A673 (cell line): ENCODE data around the gene ARTN. TPM values are rescaled to one million over a fixed set of nuclear protein-coding genes. Genes with fewer than 3 reads are reported as not detected.
A peak's percentile ranks its signal among the peaks of the same experiment; 100 is the strongest.

Experiments used
- BruUV-seq: library from RNA; stranded (reverse); fragments of 400-500 nt; replicated peaks from 2 replicates; lab custom pipeline; 2021; lab: Mats Ljungman, UMichigan
- CTCF ChIA-PET: fragments of 300-600 bp; sonication (Branson Sonifier 250); formaldehyde crosslinking; loops from one replicate; lab custom pipeline; 2022; ENCODE audit warnings: antibody characterized with exemption; lab: Charles Lee
- POLR2A ChIA-PET: fragments of 300-600 bp; sonication (Branson Sonifier 250); formaldehyde crosslinking; loops from one replicate; lab custom pipeline; 2022; ENCODE audit warnings: antibody characterized with exemption; ENCODE audit not compliant: low non-redundant PET; lab: Charles Lee
- DNase-seq: peaks from one replicate; pipeline ENCODE4 v3.0.0-alpha.2; 2015; ENCODE audit warnings: low spot score
- H3K27ac ChIP-seq: fragments of 200-600 bp; sonication (generic); 2 replicates; pipeline ENCODE4 v1.5.1; 2016; ENCODE audit warnings: mixed run types, low read depth, mild to moderate bottlenecking, mixed read lengths, antibody characterized with exemption, low read length; ENCODE audit not compliant: poor library complexity, severe bottlenecking
- H3K27me3 ChIP-seq: fragments of 200-600 bp; sonication (generic); replicated peaks from 2 replicates; pipeline ENCODE4 v1.6.1; 2017; ENCODE audit warnings: mixed run types, low read depth, mild to moderate bottlenecking, mixed read lengths, antibody characterized with exemption, low read length; ENCODE audit not compliant: insufficient read depth, poor library complexity
- H3K36me3 ChIP-seq: fragments of 200-600 bp; sonication (generic); 2 replicates; pipeline ENCODE4 v1.6.1; 2016; ENCODE audit warnings: mixed run types, mild to moderate bottlenecking, mixed read lengths, antibody characterized with exemption, low read length; ENCODE audit not compliant: insufficient read depth, poor library complexity, severe bottlenecking
- H3K4me1 ChIP-seq: fragments of 200-600 bp; sonication (generic); 2 replicates; pipeline ENCODE4 v1.6.1; 2017; ENCODE audit warnings: mixed run types, mild to moderate bottlenecking, mixed read lengths, antibody characterized with exemption, low read length; ENCODE audit not compliant: insufficient read depth, poor library complexity, severe bottlenecking
- H3K4me3 ChIP-seq: fragments of 200-600 bp; sonication (generic); 2 replicates; pipeline ENCODE4 v1.5.1; 2016; ENCODE audit warnings: low read depth, mixed run types, mild to moderate bottlenecking, mixed read lengths, low read length; ENCODE audit not compliant: poor library complexity, severe bottlenecking
- H3K9me3 ChIP-seq: fragments of 200-600 bp; sonication (generic); 2 replicates; pipeline ENCODE4 v1.6.1; 2016; ENCODE audit warnings: mixed run types, low read depth, mild to moderate bottlenecking, mixed read lengths, antibody characterized with exemption, low read length; ENCODE audit not compliant: poor library complexity, severe bottlenecking
- EZH2 ChIP-seq: fragments of 200-600 bp; sonication (generic); IDR thresholded peaks from 2 replicates; pipeline ENCODE4 v1.6.1; 2017; ENCODE audit warnings: borderline replicate concordance, low read depth, mild to moderate bottlenecking, mixed read lengths, antibody characterized with exemption, low read length; ENCODE audit not compliant: poor library complexity, severe bottlenecking
- intact Hi-C: fragments of 100-400 bp; cut with micrococcal nuclease; formaldehyde crosslinking; loops from one replicate; pipeline ENCODE4 v1.10.0; 2022; ENCODE audit not compliant: unreplicated experiment
- total RNA-seq: library from RNA; stranded (reverse); gene quantifications from 2 replicates; pipeline ENCODE4 v1.2.3, GENCODE V29; 2021
- TF ChIP-seq, protein P1 (sequence below): fragments of 300-800, 200-600 bp; sonication (generic); conservative IDR thresholded peaks from 2 replicates; pipeline ENCODE4 v1.5.1; 2017; ENCODE audit warnings: low read depth, mild to moderate bottlenecking, antibody characterized with exemption, low read length, moderate library complexity, mixed read lengths

The ARTN gene
- total RNA-seq, 1 experiment from 2014 or later = 28.1 TPM

DNA sequence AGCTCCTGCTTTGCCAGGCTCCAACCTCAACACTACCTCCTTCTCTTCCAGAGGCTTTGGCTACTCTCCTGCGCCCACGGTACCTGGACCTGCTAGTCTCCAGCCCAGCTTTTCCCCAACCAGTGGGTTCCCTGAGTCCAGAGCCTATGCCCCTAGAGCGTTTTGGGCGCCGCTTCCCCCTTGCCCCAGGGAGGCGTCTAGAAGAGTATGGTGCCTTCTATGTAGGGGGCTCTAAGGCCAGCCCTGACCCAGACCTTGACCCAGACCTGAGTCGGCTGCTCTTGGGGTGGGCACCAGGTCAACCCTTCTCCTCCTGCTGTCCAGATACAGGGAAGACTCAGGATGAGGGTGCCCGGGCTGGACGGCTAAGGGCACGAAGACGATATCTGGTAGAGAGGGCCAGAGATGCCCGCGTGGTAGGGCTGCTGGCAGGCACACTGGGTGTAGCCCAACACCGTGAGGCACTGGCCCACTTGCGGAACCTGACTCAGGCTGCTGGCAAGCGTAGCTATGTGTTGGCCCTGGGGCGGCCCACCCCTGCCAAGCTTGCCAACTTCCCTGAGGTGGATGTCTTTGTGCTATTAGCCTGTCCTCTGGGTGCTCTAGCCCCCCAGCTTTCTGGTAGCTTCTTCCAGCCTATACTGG, 37.9 kb downstream of the ARTN start:
- Histone ChIP-seq H3K9me3 (no peaks in the 10 kb centered on the region), H3K36me3 (peaks cover 6% of the 10 kb centered on the region), H3K27me3 (no peaks in the 10 kb centered on the region), H3K27ac (no peak overlapping the region), H3K4me3 (no peak overlapping the region), H3K4me1 (peaks cover 8% of the 10 kb centered on the region)
- ChIA-PET POLR2A (no interaction called here), CTCF (no interaction called here)
- no TSS peak for BruUV-seq
- DNase-seq = no peak
- TF ChIP-seq EZH2 = no peak
- TF ChIP-seq, protein P1, sequence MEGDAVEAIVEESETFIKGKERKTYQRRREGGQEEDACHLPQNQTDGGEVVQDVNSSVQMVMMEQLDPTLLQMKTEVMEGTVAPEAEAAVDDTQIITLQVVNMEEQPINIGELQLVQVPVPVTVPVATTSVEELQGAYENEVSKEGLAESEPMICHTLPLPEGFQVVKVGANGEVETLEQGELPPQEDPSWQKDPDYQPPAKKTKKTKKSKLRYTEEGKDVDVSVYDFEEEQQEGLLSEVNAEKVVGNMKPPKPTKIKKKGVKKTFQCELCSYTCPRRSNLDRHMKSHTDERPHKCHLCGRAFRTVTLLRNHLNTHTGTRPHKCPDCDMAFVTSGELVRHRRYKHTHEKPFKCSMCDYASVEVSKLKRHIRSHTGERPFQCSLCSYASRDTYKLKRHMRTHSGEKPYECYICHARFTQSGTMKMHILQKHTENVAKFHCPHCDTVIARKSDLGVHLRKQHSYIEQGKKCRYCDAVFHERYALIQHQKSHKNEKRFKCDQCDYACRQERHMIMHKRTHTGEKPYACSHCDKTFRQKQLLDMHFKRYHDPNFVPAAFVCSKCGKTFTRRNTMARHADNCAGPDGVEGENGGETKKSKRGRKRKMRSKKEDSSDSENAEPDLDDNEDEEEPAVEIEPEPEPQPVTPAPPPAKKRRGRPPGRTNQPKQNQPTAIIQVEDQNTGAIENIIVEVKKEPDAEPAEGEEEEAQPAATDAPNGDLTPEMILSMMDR = no peak
- intact Hi-C loops = no loop called here

DNA sequence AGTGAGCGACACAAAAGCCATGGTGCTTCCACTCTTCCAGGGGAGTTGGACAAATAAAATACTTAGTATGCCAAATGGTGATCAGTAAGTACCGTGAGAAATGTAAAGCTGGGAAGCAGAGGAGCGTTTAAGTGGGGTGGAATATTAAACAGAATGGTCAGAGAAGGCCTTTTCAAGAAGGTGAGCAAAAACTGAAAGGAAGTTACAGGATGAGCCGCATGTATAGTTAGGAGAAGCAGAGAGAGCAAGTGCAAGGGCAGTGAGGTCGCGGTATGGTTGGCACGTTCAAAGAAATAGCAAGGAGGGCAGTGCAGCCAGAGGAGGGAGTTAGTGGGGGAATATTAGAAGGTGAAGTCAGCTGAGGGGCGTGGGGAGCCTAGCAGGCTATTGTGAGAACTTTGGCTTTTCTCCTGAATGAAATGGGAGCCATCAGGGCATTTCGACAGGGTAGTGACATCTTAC, 40.4 kb downstream of the ARTN start:
- H3K4me1 ChIP-seq = peaks cover 27% of the 10 kb centered on the region
- DNase-seq = no peak
- no peaks in the 10 kb centered on the region for H3K27me3 ChIP-seq
- peaks cover 18% of the 10 kb centered on the region for H3K36me3 ChIP-seq
- POLR2A ChIA-PET = no interaction called here
- no TSS peak for BruUV-seq
- intact Hi-C loops = no loop called here
- CTCF ChIA-PET = no interaction called here
- no peaks in the 10 kb centered on the region for H3K9me3 ChIP-seq
- peak overlapping the region; percentile 90 for H3K27ac ChIP-seq
- H3K4me3 ChIP-seq = peak overlapping the region; percentile 88
- TF ChIP-seq EZH2 = no peak
- TF ChIP-seq, protein P1 = no peak

DNA sequence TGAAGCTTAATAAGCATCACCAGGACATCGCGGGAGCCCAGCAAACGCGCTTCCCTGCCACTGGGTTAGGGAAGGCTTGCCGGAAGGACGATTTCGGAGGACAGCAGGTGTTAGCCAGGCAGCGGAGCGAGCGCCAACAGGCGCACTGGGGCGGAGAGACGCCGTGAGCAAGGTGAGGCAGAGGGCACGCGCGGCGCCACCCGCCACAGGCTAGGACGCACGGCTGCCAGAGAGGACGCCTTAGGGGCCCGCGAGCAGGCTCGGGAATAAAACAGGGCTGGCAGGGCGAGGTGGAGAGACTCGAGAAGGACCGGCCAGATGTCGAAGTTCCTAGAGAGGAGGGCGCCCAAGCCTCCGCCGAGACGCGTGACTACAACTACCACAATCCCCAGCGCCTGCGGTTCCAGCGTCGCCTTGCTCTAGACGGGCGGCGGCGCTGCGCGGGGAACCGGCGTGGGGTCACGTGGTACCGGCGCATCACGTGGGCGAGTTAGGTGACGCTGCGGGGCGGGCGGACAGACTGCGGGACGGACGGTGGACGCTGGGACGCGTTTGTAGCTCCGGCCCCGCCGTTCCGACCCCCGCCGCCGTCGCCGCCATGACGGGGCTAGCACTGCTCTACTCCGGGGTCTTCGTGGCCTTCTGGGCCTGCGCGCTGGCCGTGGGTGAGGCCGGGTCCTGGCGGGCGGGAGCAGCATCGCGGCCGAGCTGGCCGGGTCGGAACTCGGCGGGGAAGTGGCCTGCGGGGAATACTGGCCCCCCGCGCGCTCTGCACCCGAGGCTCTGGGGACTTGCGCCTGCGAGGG, 41.0 kb downstream of the ARTN start, which contains the start of gene ATP6V0B:
Gene ATP6V0B, plus strand, starts transcription at position 518 of the 806 bp plus-strand sequence. Its CDS starts 81 bp downstream, at position 599.
- Histone ChIP-seq H3K36me3 (peaks cover 18% of the 10 kb centered on the region), H3K9me3 (no peaks in the 10 kb centered on the region), H3K4me1 (peaks cover 27% of the 10 kb centered on the region), H3K27me3 (no peaks in the 10 kb centered on the region), H3K27ac (peak within 1 kb of the TSS; percentile 90), H3K4me3 (peak within 1 kb of the TSS; percentile 88)
- ChIA-PET POLR2A (no interaction called here), CTCF (interaction anchor here (0.5 kb wide), 1 partner anchor 14 kb away, joined by 3 read pairs; no protein-coding TSS in a partner anchor)
- BruUV-seq = no TSS peak
- TF ChIP-seq, protein P1 = no peak; the same call in 1 of the 2 replicates
- no peak for TF ChIP-seq EZH2
- intact Hi-C loops = no loop called here
- DNase-seq = peak; percentile 98
